HepG2 (cell line): ENCODE data around the gene NCOA5. TPM values are rescaled to one million over a fixed set of nuclear protein-coding genes. Genes with fewer than 3 reads are reported as not detected.
A peak's percentile ranks its signal among the peaks of the same experiment; 100 is the strongest.

Experiments
- ELF4 ChIP-seq: sonication (generic); formaldehyde crosslinking; IDR thresholded peaks from 2 replicates; pipeline ENCODE4 v1.5.0; 2020; ENCODE audit warnings: missing genetic modification reagents, mild to moderate bottlenecking, moderate library complexity, borderline replicate concordance
- MED8 ChIP-seq: sonication (generic); formaldehyde crosslinking; IDR thresholded peaks from 2 replicates; pipeline ENCODE4 v1.8.1; 2023; ENCODE audit warnings: mild to moderate bottlenecking, missing genetic modification reagents; ENCODE audit not compliant: insufficient replicate concordance
- PATZ1 ChIP-seq: sonication (generic); formaldehyde crosslinking; IDR thresholded peaks from 2 replicates; pipeline ENCODE4 v1.4.0; 2020; ENCODE audit warnings: missing genetic modification reagents
- POLR2AphosphoS5 ChIP-seq: IDR thresholded peaks from 2 replicates; pipeline ENCODE4 v1.6.1; 2012; ENCODE audit warnings: low read depth, low read length
- PRDM10 ChIP-seq: sonication (generic); formaldehyde crosslinking; IDR thresholded peaks from 2 replicates; pipeline ENCODE4 v1.4.0; 2020; ENCODE audit warnings: low read depth, missing genetic modification reagents
- PRMT3 ChIP-seq: sonication (generic); formaldehyde crosslinking; IDR thresholded peaks from 2 replicates; pipeline ENCODE4 v1.8.1; 2022; ENCODE audit warnings: low read depth, mild to moderate bottlenecking, moderate library complexity, missing genetic modification reagents, borderline replicate concordance
- RCOR2 ChIP-seq: IDR thresholded peaks from 2 replicates; pipeline ENCODE4 v1.6.1; 2016; ENCODE audit warnings: missing biosample characterization, missing genetic modification reagents
- SKI ChIP-seq: fragments of 450-650 bp; IDR thresholded peaks from one replicate; pipeline ENCODE4 v1.6.1; 2018; ENCODE audit warnings: mild to moderate bottlenecking; ENCODE audit not compliant: partially characterized antibody
- SKIL ChIP-seq: sonication (generic); formaldehyde crosslinking; IDR thresholded peaks from 2 replicates; pipeline ENCODE4 v1.8.0; 2022; ENCODE audit warnings: missing genetic modification reagents, mild to moderate bottlenecking, moderate library complexity, borderline replicate concordance
- TBP ChIP-seq: sonication (generic); formaldehyde crosslinking; IDR thresholded peaks from 2 replicates; pipeline ENCODE4 v1.5.0; 2020; ENCODE audit warnings: missing genetic modification reagents
- TFDP1 ChIP-seq: IDR thresholded peaks from 2 replicates; pipeline ENCODE4 v1.6.1; 2016; ENCODE audit warnings: missing compliant biosample characterization, missing genetic modification reagents, borderline replicate concordance
- ZBTB49 ChIP-seq: sonication (generic); formaldehyde crosslinking; IDR thresholded peaks from 2 replicates; pipeline ENCODE4 v1.4.0; 2020; ENCODE audit warnings: missing genetic modification reagents, borderline replicate concordance
- ZNF124 ChIP-seq: sonication (generic); formaldehyde crosslinking; IDR thresholded peaks from 2 replicates; pipeline ENCODE4 v1.4.0; 2020; ENCODE audit warnings: missing genetic modification reagents
- ZNF44 ChIP-seq: sonication (generic); formaldehyde crosslinking; IDR thresholded peaks from 2 replicates; pipeline ENCODE4 v1.5.1; 2020; ENCODE audit warnings: mild to moderate bottlenecking, missing genetic modification reagents
- ZNF530 ChIP-seq: sonication (generic); formaldehyde crosslinking; IDR thresholded peaks from 2 replicates; pipeline ENCODE4 v1.5.0; 2020; ENCODE audit warnings: low read depth, mild to moderate bottlenecking, missing genetic modification reagents
- ZNF589 ChIP-seq: sonication (generic); formaldehyde crosslinking; conservative IDR thresholded peaks from 2 replicates; pipeline ENCODE4 v1.8.0; 2022; ENCODE audit warnings: mild to moderate bottlenecking, moderate library complexity, missing genetic modification reagents
- ZNF768 ChIP-seq: sonication (generic); formaldehyde crosslinking; IDR thresholded peaks from 2 replicates; pipeline ENCODE4 v1.4.0; 2020; ENCODE audit warnings: missing genetic modification reagents
- ZSCAN31 ChIP-seq: sonication (generic); formaldehyde crosslinking; IDR thresholded peaks from 2 replicates; pipeline ENCODE4 v1.5.0; 2020; ENCODE audit warnings: low read depth, mild to moderate bottlenecking, missing genetic modification reagents
- polyA plus RNA-seq, 8 experiments: library from polyadenylated mRNA; depleted of rRNA in 3 of 8; stranded (reverse) in 7 of 8; unstranded in 1 of 8; fragments of >200 nt; fragmentation: Illumina TruSeq in 4 of 8; extraction: Trizol in 4 of 8; gene quantifications; 2 replicates each; pipeline versions ENCODE4 v1.2.1 to v1.2.3, GENCODE V29; 2011 to 2016; ENCODE audit warnings: low read depth in 4 of 8, missing spikeins in 1 of 8, mixed read lengths in 1 of 8; ENCODE audit not compliant: insufficient read depth in 1 of 8
- total RNA-seq, 5 experiments: library from RNA; depleted of rRNA; stranded (reverse); fragments of >200 nt; fragmentation: Illumina TruSeq; extraction: Trizol; gene quantifications; 2 replicates each; pipeline ENCODE4 v1.2.3, GENCODE V29; 2016; ENCODE audit warnings: low read depth in 1 of 5

The NCOA5 gene
- total and polyA plus RNA-seq, 2 of the 13 experiments (the other 11 are each of a cell fraction or from before 2014, with no cell fraction given), result 16.5 to 28.4 TPM

GRCh38 chr20:46027245-46027853 is 62.4 kb downstream of the NCOA5 start (continued):
- no peak for TF ChIP-seq SKIL
- no peak for TF ChIP-seq TFDP1 (CRISPR knock-in tag)
- no peak for TF ChIP-seq ZNF768 (CRISPR knock-in tag)
- TF ChIP-seq PRMT3 (CRISPR knock-in tag), result no peak
- 0 out of 2 replicates have a peak, but pooled peaks have one; percentile 27 for TF ChIP-seq PRDM10
- TF ChIP-seq PATZ1 (CRISPR knock-in tag), result no peak
- TF ChIP-seq MED8 (CRISPR knock-in tag), result no peak
- no peak for TF ChIP-seq ZNF589 (CRISPR knock-in tag)
- TF ChIP-seq TBP (CRISPR knock-in tag), result no peak
- TF ChIP-seq POLR2AphosphoS5, result no peak
- no peak; the same call in 1 of the 2 replicates for TF ChIP-seq ZNF124
- TF ChIP-seq ZNF530 (CRISPR knock-in tag), result no peak
- TF ChIP-seq RCOR2 (CRISPR knock-in tag), result no peak
- no peak for TF ChIP-seq SKI
- TF ChIP-seq ELF4 (CRISPR knock-in tag), result no peak
- 0 out of 2 replicates have a peak, but pooled peaks have one; percentile 57 for TF ChIP-seq ZBTB49 (CRISPR knock-in tag)
- no peak for TF ChIP-seq ZSCAN31
- no peak for TF ChIP-seq ZNF44 (CRISPR knock-in tag)
